H1 (cell line): ENCODE data around the gene TMSB10. TPM values are rescaled to one million over a fixed set of nuclear protein-coding genes. Genes with fewer than 3 reads are reported as not detected.

Source experiments
- CHD2 ChIP-seq: IDR thresholded peaks from 2 replicates; pipeline ENCODE4 v1.6.1; 2012; ENCODE audit warnings: low read length, improper control_type of control experiment
- CHD7 ChIP-seq: fragments of 300-600 bp; sonication (generic); IDR thresholded peaks from 2 replicates; pipeline ENCODE4 v1.7.1; 2012; ENCODE audit warnings: low read length, moderate library complexity, mild to moderate bottlenecking, inconsistent platforms; ENCODE audit not compliant: insufficient replicate concordance
- EZH2 ChIP-seq: fragments of 200-600 bp; sonication (generic); IDR thresholded peaks from 2 replicates; pipeline ENCODE4 v1.7.1; 2012; ENCODE audit warnings: low read depth, mild to moderate bottlenecking, moderate library complexity, low read length, inconsistent platforms; ENCODE audit not compliant: severe bottlenecking
- JUND ChIP-seq: IDR thresholded peaks from 2 replicates; pipeline ENCODE4 v1.6.1; 2011; ENCODE audit warnings: mild to moderate bottlenecking, improper control_type of control experiment, low read length
- KDM1A ChIP-seq: fragments of 200-600, 300-600 bp; sonication (generic); IDR thresholded peaks from 2 replicates; pipeline ENCODE4 v1.7.1; 2016; ENCODE audit warnings: mild to moderate bottlenecking, low read length, borderline replicate concordance
- MAFK ChIP-seq: IDR thresholded peaks from 2 replicates; pipeline ENCODE4 v1.6.1; 2012; ENCODE audit warnings: low read depth, mild to moderate bottlenecking, improper control_type of control experiment, low read length
- SIX5 ChIP-seq: IDR thresholded peaks from 2 replicates; pipeline ENCODE4 v1.6.1; 2011; ENCODE audit warnings: mild to moderate bottlenecking, low read depth, low read length
- SP2 ChIP-seq: IDR thresholded peaks from 2 replicates; pipeline ENCODE4 v1.6.1; 2012; ENCODE audit warnings: mild to moderate bottlenecking, low read length, inconsistent platforms
- SP4 ChIP-seq: IDR thresholded peaks from 2 replicates; pipeline ENCODE4 v1.6.1; 2012; ENCODE audit warnings: low read length, inconsistent platforms
- SUZ12 ChIP-seq: fragments of 200-600 bp; sonication (generic); IDR thresholded peaks from 2 replicates; pipeline ENCODE4 v1.6.1; 2012; ENCODE audit warnings: mild to moderate bottlenecking, inconsistent platforms, low read length, moderate library complexity, mixed read lengths
- TAF1 ChIP-seq: IDR thresholded peaks from 2 replicates; pipeline ENCODE4 v1.6.1; 2011; ENCODE audit warnings: mild to moderate bottlenecking, low read depth, low read length
- polyA plus RNA-seq, 7 experiments: library from polyadenylated mRNA; depleted of rRNA in 3 of 7; stranded (reverse) in 5 of 7; unstranded in 2 of 7; fragments of >200 nt in 5 of 7; fragments of 200-250 nt in 2 of 7; gene quantifications; 1 replicate in 5 of 7; 2 replicates in 1 of 7; 4 replicates in 1 of 7; pipeline versions ENCODE4 v1.2.1 to v1.2.3, GENCODE V29; 2011 to 2013; ENCODE audit warnings: missing spikeins in 2 of 7, mixed read lengths in 2 of 7
- total RNA-seq: library from RNA; stranded (reverse); fragmentation: NEBNext Ultra II Directional; extraction: Animal tissue kit (Norgen Biotek cat#: 25700); gene quantifications from 2 replicates; pipeline ENCODE4 v1.2.1, GENCODE V29; 2021

Gene TMSB10
- total and polyA plus RNA-seq, 2 of the 8 experiments (the other 6 are each of a cell fraction or from before 2014, with no cell fraction given), result 593 to 1,075 TPM

- TF ChIP-seq SP4 (no peak), SIX5 (peak; percentile 4; the same call in 1 of the 2 replicates), SP2 (no peak), EZH2 (no peak), TAF1 (peak; percentile 83), CHD7 (no peak), KDM1A (no peak), CHD2 (no peak), SUZ12 (no peak), JUND (no peak), MAFK (no peak)
These were observed at the start of gene TMSB10 (continued) for GRCh38 chr2:84905181-84906107.
